PC-3 (cell line): ENCODE results near the gene GAS2L1. TPM values are rescaled to one million over a fixed set of nuclear protein-coding genes. Genes with fewer than 3 reads are reported as not detected.
A peak's percentile ranks its signal among the peaks of the same experiment; 100 is the strongest.

Experiments
- ATAC-seq: fragments of 200-7000 bp; cut with Tn5 transposase; 2 replicates; pipeline ENCODE4 v1.9.1; 2020; ENCODE audit warnings: mild to moderate bottlenecking, moderate library complexity
- BruUV-seq: library from RNA; stranded (reverse); fragments of 400-500 nt; replicated peaks from 2 replicates; lab custom pipeline; 2021; lab: Mats Ljungman, UMichigan
- CTCF ChIA-PET: fragments of 300-600 bp; sonication (Branson Sonifier 250); formaldehyde crosslinking; loops from one replicate; lab custom pipeline; 2022; ENCODE audit warnings: antibody characterized with exemption; lab: Charles Lee
- POLR2A ChIA-PET: fragments of 300-600 bp; sonication (Branson Sonifier 250); formaldehyde crosslinking; loops from one replicate; lab custom pipeline; 2022; ENCODE audit warnings: antibody characterized with exemption; ENCODE audit not compliant: unreplicated experiment; lab: Charles Lee
- DNase-seq: peaks from one replicate; pipeline ENCODE4 v3.0.0-alpha.2; 2015
- H2AFZ ChIP-seq: fragments of 300-600 bp; sonication (generic); 2 replicates; pipeline ENCODE4 v1.6.0; 2016; ENCODE audit warnings: antibody characterized with exemption, low read length
- H3F3A ChIP-seq: fragments of 300-600 bp; sonication (generic); one replicate; pipeline ENCODE4 v1.6.0; 2017; ENCODE audit warnings: antibody characterized with exemption, low read length, control low read depth, mild to moderate bottlenecking; ENCODE audit not compliant: unreplicated experiment
- H3K27ac ChIP-seq: fragments of 300-600 bp; sonication (generic); 2 replicates; pipeline ENCODE4 v1.5.1; 2016; ENCODE audit warnings: mild to moderate bottlenecking, low read length
- H3K27me3 ChIP-seq: fragments of 300-600 bp; sonication (generic); 2 replicates; pipeline ENCODE4 v1.6.1; 2016; ENCODE audit warnings: low read length, mixed read lengths
- H3K36me3 ChIP-seq: fragments of 300-600 bp; sonication (generic); 2 replicates; pipeline ENCODE4 v1.6.1; 2016; ENCODE audit warnings: low read depth, mixed run types, low read length, mixed read lengths
- H3K4me1 ChIP-seq: fragments of 300-600 bp; sonication (generic); 2 replicates; pipeline ENCODE4 v1.5.1; 2016; ENCODE audit warnings: low read length; ENCODE audit not compliant: insufficient read depth
- H3K4me2 ChIP-seq: fragments of 300-600 bp; sonication (generic); 2 replicates; pipeline ENCODE4 v1.6.0; 2016; ENCODE audit warnings: low read length
- H3K4me3 ChIP-seq: fragments of 300-600 bp; sonication (generic); 2 replicates; pipeline ENCODE4 v1.5.1; 2016; ENCODE audit warnings: mild to moderate bottlenecking, low read length, mixed read lengths
- H3K79me2 ChIP-seq: fragments of 300-600 bp; sonication (generic); 2 replicates; pipeline ENCODE4 v1.6.1; 2017; ENCODE audit warnings: low read length, mixed read lengths
- H3K9ac ChIP-seq: fragments of 300-600 bp; sonication (generic); 2 replicates; pipeline ENCODE4 v1.6.0; 2016; ENCODE audit warnings: mild to moderate bottlenecking, low read length
- H3K9me2 ChIP-seq: fragments of 300-600 bp; sonication (generic); replicated peaks from 2 replicates; pipeline ENCODE4 v1.6.1; 2016; ENCODE audit warnings: mixed run types, low read length, mixed read lengths
- H3K9me3 ChIP-seq: fragments of 300-600 bp; sonication (generic); 2 replicates; pipeline ENCODE4 v1.6.1; 2016; ENCODE audit warnings: low read length, mixed read lengths
- H4K20me1 ChIP-seq: fragments of 300-600 bp; sonication (generic); 2 replicates; pipeline ENCODE4 v1.6.1; 2016; ENCODE audit warnings: low read length, mixed read lengths
- EZH2 ChIP-seq: fragments of 300-600 bp; sonication (generic); IDR thresholded peaks from one replicate; pipeline ENCODE4 v1.6.1; 2017; ENCODE audit warnings: antibody characterized with exemption, mild to moderate bottlenecking, low read length; ENCODE audit not compliant: unreplicated experiment
- EZH2phosphoT487 ChIP-seq: fragments of 300-600 bp; sonication (generic); IDR thresholded peaks from 2 replicates; pipeline ENCODE4 v1.6.1; 2018; ENCODE audit warnings: mild to moderate bottlenecking, antibody characterized with exemption, low read length, borderline replicate concordance
- intact Hi-C: fragments of 100-400 bp; cut with micrococcal nuclease; formaldehyde crosslinking; loops from 2 replicates; pipeline ENCODE4 v1.9.0; 2023
- total RNA-seq: library from RNA; depleted of rRNA; stranded (reverse); fragments of >200 nt; gene quantifications from 2 replicates; pipeline ENCODE4 v1.2.3, GENCODE V29; 2014
- TF ChIP-seq, protein P1 (sequence below): fragments of 300-600 bp; sonication (generic); conservative IDR thresholded peaks from 2 replicates; pipeline ENCODE4 v1.5.1; 2017; ENCODE audit warnings: antibody characterized with exemption, low read depth, mild to moderate bottlenecking, low read length

GAS2L1 gene
- total RNA-seq, 1 experiment from 2014 or later, result 58.4 TPM

DNA sequence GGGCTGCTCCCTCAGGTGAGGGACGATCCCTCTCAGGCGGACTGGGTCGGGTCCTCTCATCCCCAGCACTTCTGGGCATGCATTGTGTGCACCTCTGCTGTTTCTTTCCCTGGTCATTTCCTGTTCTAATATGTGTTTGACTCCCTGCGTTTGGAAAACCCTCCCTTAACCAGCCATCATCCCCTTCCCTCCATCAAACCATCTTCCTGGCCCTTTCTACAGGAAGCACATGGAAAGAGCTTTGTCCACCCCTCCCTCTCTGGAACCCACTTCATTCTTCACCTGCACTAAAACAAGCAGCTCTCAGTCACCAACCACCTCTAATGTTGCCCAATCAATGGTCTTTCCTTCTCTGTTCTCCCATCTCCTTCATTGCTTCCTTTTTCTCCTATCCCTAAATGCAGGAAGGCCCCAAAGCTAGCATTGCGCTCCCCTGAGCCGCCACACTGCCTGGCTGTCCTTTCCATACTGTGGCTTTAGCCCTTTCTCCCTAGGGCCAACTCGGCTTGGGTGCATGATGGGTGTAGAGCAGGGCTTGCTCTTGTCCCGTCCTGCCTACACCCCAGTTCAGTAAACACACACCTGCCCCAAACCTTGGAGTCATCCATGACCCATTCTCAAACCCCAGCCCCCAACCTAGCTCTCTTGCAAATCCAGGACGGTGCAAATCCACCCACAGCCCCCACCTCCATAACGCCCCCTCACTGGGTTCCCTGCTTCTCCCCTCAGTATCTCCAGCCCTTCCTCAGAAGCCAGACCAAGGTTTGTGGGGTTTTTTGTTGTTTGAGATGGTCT is 5.4 kb upstream of the GAS2L1 start:
- intact Hi-C loops, result no loop called here
- no peak overlapping the region for H3K9ac ChIP-seq
- peaks cover 6% of the 10 kb centered on the region for H3F3A ChIP-seq
- no peaks in the 10 kb centered on the region for H4K20me1 ChIP-seq
- peaks cover 36% of the 10 kb centered on the region for H3K36me3 ChIP-seq
- BruUV-seq, result no TSS peak
- H3K79me2 ChIP-seq, result no peaks in the 10 kb centered on the region
- no peaks in the 10 kb centered on the region for H3K9me3 ChIP-seq
- ATAC-seq, result peak; percentile 7; the same call in 1 of the 2 replicates
- CTCF ChIA-PET, result no interaction called here
- H3K27me3 ChIP-seq, result no peaks in the 10 kb centered on the region
- H2AFZ ChIP-seq, result no peak overlapping the region
- no peak overlapping the region for H3K4me2 ChIP-seq
- POLR2A ChIA-PET, result no interaction called here
- H3K27ac ChIP-seq, result no peak overlapping the region
- H3K4me1 ChIP-seq, result no peaks in the 10 kb centered on the region
- DNase-seq, result no peak
- no peaks in the 10 kb centered on the region for H3K9me2 ChIP-seq
- no peak overlapping the region for H3K4me3 ChIP-seq
- no peak for TF ChIP-seq EZH2
- TF ChIP-seq, protein P1, sequence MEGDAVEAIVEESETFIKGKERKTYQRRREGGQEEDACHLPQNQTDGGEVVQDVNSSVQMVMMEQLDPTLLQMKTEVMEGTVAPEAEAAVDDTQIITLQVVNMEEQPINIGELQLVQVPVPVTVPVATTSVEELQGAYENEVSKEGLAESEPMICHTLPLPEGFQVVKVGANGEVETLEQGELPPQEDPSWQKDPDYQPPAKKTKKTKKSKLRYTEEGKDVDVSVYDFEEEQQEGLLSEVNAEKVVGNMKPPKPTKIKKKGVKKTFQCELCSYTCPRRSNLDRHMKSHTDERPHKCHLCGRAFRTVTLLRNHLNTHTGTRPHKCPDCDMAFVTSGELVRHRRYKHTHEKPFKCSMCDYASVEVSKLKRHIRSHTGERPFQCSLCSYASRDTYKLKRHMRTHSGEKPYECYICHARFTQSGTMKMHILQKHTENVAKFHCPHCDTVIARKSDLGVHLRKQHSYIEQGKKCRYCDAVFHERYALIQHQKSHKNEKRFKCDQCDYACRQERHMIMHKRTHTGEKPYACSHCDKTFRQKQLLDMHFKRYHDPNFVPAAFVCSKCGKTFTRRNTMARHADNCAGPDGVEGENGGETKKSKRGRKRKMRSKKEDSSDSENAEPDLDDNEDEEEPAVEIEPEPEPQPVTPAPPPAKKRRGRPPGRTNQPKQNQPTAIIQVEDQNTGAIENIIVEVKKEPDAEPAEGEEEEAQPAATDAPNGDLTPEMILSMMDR, result no peak
- no peak for TF ChIP-seq EZH2phosphoT487

DNA sequence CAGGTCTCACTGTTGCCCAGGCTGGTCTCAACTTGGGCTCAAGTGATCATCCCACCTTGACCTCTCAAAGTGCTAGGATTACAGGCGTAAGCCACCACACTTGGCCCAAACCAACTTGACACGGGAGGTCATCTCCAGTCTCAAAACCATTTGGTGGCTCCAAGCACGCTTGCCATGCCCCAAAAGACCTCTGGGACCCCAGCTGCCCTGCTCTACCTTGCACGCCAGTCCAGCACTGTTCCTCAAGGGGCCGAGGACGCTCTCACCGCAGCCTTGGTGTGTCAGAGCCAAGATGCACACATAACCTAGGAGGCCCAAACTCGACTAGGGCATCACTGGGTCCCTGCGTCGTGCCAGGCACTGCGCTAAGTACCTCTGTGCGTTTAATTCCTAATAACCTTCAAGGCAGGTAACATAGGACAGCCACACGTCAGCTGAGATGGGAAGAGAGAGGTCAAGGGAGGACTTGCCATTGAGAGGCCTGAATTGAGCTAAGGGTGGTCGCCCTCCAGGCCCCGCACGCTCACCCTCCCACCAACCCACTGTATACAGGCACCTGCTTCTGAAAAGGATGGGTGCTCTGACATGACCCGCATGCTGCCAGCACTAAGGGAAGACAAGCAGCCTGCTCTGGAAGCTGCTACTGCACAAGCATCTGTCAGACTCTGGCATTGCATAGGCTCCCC is 4.6 kb upstream of the GAS2L1 start:
- intact Hi-C loops, result no loop called here

More for the DNA sequence above, 4.6 kb upstream of the GAS2L1 start:
- peaks cover 6% of the 10 kb centered on the region for H3F3A ChIP-seq
- no peak for DNase-seq
- H3K9me2 ChIP-seq, result no peaks in the 10 kb centered on the region
- no peaks in the 10 kb centered on the region for H3K9me3 ChIP-seq
- no peaks in the 10 kb centered on the region for H3K27me3 ChIP-seq
- POLR2A ChIA-PET, result no interaction called here
- no peak overlapping the region for H3K27ac ChIP-seq
- no peak for ATAC-seq
- no peak overlapping the region for H3K9ac ChIP-seq
- H4K20me1 ChIP-seq, result no peaks in the 10 kb centered on the region
- H3K4me2 ChIP-seq, result no peak overlapping the region
- no peak for TF ChIP-seq EZH2
- TF ChIP-seq, protein P1, result no peak
- no peak for TF ChIP-seq EZH2phosphoT487
- no peak overlapping the region for H2AFZ ChIP-seq
- no peak overlapping the region for H3K4me3 ChIP-seq
- H3K4me1 ChIP-seq, result no peaks in the 10 kb centered on the region
- no peaks in the 10 kb centered on the region for H3K79me2 ChIP-seq
- peaks cover 28% of the 10 kb centered on the region for H3K36me3 ChIP-seq
- TSS peak; percentile 4 for BruUV-seq
- CTCF ChIA-PET, result no interaction called here
